GM12891 (cell line): ENCODE data around the gene RBP3.

ENCODE experiments used
- POLR2AphosphoS5 ChIP-seq: IDR thresholded peaks from 2 replicates; pipeline ENCODE4 v1.6.1; 2011; ENCODE audit warnings: low read depth, low read length, control low read depth
- TAF1 ChIP-seq: IDR thresholded peaks from 2 replicates; pipeline ENCODE4 v1.6.1; 2011; ENCODE audit warnings: low read depth, low read length, control low read depth

- no peak for TF ChIP-seq TAF1
- no peak for TF ChIP-seq POLR2AphosphoS5
Observed at GRCh38 chr10:47323087-47323486, 25.1 kb upstream of the RBP3 start.
